Cerebellar nuclear complex (tissue), 1 donor: ENCODE measurements around the gene PPIL4.

Experiments
- DNase-seq, 2 experiments: peaks; one replicate each; lab custom pipeline; 2025; lab: John Stamatoyannopoulos, UW

PPIL4 gene

DNA sequence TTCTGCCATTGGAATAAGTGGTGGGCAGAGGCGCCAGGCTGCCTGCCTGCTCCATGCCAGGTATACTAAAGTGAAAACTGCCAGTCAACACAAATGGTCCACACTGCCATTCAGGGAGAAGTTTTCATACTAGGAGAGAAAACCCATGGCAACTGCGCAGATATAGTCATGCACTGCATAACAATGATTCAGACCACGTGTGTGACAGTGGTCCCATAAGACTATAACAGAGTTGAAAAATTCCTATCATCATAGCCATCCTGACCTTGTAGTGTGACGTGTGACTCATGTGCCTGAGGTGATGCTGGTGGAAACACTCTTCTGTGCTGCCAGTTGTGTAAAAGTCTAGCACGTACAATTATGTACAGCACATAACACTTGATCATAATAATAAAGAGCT, 86.1 kb downstream of the PPIL4 start:
- DNase-seq = no peak

- DNase-seq = no peak
Observed at GRCh38 chr6:149458806-149459205, 87.0 kb downstream of the PPIL4 start.

DNA sequence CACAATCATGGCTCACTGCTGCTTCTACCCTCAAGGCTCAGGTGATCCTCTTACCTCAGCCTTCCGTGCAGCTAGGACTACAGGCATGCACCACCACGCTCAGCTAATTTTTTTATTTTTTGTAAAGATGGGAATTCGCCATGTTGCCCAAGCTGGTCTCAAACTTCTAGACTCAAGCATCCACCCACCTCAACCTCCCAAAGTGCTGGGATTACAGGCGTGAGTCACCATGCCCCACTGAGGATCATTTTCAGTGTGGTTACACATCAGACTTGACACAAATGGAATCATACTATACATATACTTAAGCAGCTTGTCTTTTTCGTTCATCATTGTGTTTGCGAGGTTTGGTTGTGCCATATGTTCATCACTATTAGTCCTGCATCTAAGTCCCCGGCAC, 87.6 kb downstream of the PPIL4 start:
- no peak for DNase-seq

- no peak for DNase-seq
Observed at GRCh38 chr6:149457316-149457884, 88.4 kb downstream of the PPIL4 start.

- DNase-seq = no peak
Observed at GRCh38 chr6:149456311-149457021, 89.4 kb downstream of the PPIL4 start.

DNA sequence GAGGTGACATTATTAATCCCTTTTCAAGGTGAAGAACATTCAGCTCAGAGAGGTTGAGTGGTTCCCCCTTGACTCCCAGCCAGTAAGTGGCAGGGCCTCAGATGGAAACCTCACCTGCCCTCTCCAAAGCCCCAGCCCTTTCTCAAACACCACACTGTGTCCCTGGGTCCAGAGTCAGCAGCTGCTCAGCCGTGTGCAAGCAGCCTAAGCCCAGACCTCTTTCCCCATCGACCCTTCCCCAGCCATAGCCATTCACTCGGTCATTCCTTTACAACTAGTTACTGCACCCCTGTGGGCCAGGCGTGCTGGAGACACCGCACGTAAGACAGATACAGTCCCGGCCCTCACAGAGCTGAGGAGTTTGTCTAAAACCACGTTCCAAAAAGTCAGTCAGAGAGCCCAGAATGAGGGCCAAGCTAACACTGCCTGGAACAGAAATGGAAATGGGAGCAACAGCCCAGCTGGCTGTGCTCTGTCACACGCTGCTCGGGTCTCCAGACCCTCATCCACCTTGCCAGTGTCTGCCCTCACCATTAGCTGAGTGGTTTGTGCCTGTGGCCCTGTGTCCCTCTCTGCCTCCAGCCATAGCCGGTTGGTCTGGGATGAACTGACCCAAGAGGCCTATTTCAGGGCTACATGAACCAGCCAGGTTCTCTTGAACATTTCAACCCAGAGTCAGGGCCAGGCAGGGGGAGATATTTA, 90.7 kb downstream of the PPIL4 start:
- no peak for DNase-seq
